Parietal lobe (tissue), 2 donors: ENCODE measurements around the gene SLC45A1. TPM values are rescaled to one million over a fixed set of nuclear protein-coding genes. Genes with fewer than 3 reads are reported as not detected.

Experiments used
- small RNA-seq: library from RNA; depleted of rRNA; stranded (forward); fragments of <200 nt; gene quantifications from one replicate; pipeline ENCODE3, GENCODE V24; 2014; ENCODE audit warnings: low replicate concordance
- total RNA-seq: library from RNA; depleted of rRNA; stranded (reverse); fragments of >200 nt; gene quantifications from one replicate; pipeline ENCODE4 v1.2.3, GENCODE V29; 2014

Gene SLC45A1
- total RNA-seq: 10.0 TPM

DNA sequence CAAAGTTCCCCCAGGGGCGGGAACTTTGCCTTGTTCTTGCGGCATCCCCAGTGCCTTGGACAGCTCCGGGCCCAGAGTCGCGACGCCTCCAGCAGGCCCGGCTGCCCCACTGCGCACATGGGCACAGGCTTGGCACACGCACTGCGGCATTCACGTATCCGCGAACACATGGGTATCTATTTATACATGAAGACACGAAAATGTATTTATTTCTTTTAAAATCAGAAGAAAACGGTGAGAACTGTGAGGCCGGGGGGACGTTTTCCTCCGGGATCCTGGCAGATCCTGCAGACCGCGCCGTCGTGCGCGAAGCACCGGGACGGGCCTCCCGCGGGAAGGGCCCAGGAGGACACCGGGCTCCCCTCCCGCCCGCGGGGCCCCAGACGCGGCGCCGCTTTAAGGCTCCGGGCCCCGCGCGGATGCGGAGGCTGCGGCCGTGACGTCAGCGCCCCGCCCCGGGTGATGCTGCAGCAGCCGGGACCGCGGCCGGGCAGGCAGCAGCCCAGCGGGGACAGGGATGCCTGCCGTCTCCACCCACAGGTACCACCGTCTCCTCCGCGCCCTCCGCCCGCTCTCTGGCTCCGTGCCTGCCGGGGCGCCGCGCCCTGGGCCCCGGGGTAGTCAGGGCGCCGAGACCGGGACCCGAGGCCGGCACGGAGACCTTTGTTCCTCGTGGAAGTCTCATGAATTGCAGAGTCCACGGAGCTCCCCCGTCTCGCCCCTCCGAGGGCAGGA, at the start of gene SLC45A1:
SLC45A1 (plus strand) TSS at position 468 of the 735 bp plus-strand sequence. CDS start 6,216 bp downstream, outside the sequence.

Small RNA genes lying within 50 kb of the gene (small RNA-seq; reads per million reads assigned to genes)
- not detected for gene RF00019
- gene RNU6-991P: not detected
